Stimulated activated CD4-positive, alpha-beta T cell treated with anti-CD3 and anti-CD28 coated beads, TNF-alpha, amount 100 ng/mL, for 4 hours (primary cell): ENCODE measurements around the gene PDE7B.

ENCODE experiments used
- DNase-seq, 3 experiments: peaks; one replicate each; pipeline ENCODE4 v3.0.0-alpha.2; 2020; ENCODE audit warnings: low read depth in 3 of 3

PDE7B gene

GRCh38 chr6:136148523-136148922, 297.0 kb downstream of the PDE7B start:
- no peak for DNase-seq

GRCh38 chr6:136149311-136149710, 297.8 kb downstream of the PDE7B start:
- no peak for DNase-seq

- DNase-seq, result no peak
Measured at GRCh38 chr6:136150961-136151360, 299.5 kb downstream of the PDE7B start.

GRCh38 chr6:136153707-136154375, 302.3 kb downstream of the PDE7B start:
- no peak for DNase-seq

GRCh38 chr6:136155191-136155590, 303.7 kb downstream of the PDE7B start:
- no peak for DNase-seq

- DNase-seq, result no peak
Measured at GRCh38 chr6:136157743-136158142, 306.2 kb downstream of the PDE7B start.

- no peak for DNase-seq
Measured at GRCh38 chr6:136158387-136158821, 306.9 kb downstream of the PDE7B start.

GRCh38 chr6:136158971-136159370, 307.5 kb downstream of the PDE7B start:
- DNase-seq, result no peak

- no peak for DNase-seq
Measured at GRCh38 chr6:136160250-136160649, 308.7 kb downstream of the PDE7B start.

GRCh38 chr6:136161950-136162349, 310.4 kb downstream of the PDE7B start:
- DNase-seq, result no peak

GRCh38 chr6:136163260-136163659, 311.8 kb downstream of the PDE7B start:
- no peak for DNase-seq

- DNase-seq, result no peak
Measured at GRCh38 chr6:136166815-136167214, 315.3 kb downstream of the PDE7B start.

GRCh38 chr6:136169394-136170148, 318.1 kb downstream of the PDE7B start:
- DNase-seq, result no peak

GRCh38 chr6:136171231-136171630, 319.7 kb downstream of the PDE7B start:
- DNase-seq, result no peak

- DNase-seq, result no peak
Measured at GRCh38 chr6:136173519-136174507, 322.3 kb downstream of the PDE7B start.

GRCh38 chr6:136174510-136174909, 323.0 kb downstream of the PDE7B start:
- no peak for DNase-seq

- no peak for DNase-seq
Measured at GRCh38 chr6:136175873-136176272, 324.4 kb downstream of the PDE7B start.

- no peak for DNase-seq
Measured at GRCh38 chr6:136178749-136179148, 327.2 kb downstream of the PDE7B start.

GRCh38 chr6:136180704-136181511, 329.4 kb downstream of the PDE7B start:
- no peak for DNase-seq

- no peak for DNase-seq
Measured at GRCh38 chr6:136181512-136181833, 330.0 kb downstream of the PDE7B start.

GRCh38 chr6:136181861-136182260, 330.4 kb downstream of the PDE7B start:
- no peak for DNase-seq
